ENCODE results near the gene ITGB8.

GRCh38 chr7:20401861-20402746, 71.4 kb downstream of the ITGB8 start:
- no peak for TF ChIP-seq CTCF (IDR thresholded peaks at IDR 0.05; ENCODE audit: low read depth, low read length, missing input control)
- TF ChIP-seq HNF4G (IDR thresholded peaks at IDR 0.05): no peak
- no peak for TF ChIP-seq TAF1 (conservative IDR thresholded peaks at IDR 0.05)
- no peak for TF ChIP-seq EGR1 (IDR thresholded peaks at IDR 0.05; ENCODE audit: low read depth in 2 of 2)
- no peak for TF ChIP-seq RAD21 (IDR thresholded peaks at IDR 0.05)
- TF ChIP-seq JUND (IDR thresholded peaks at IDR 0.05): no peak
- TF ChIP-seq MAX (IDR thresholded peaks at IDR 0.05): no peak
- TF ChIP-seq ZBTB33 (IDR thresholded peaks at IDR 0.05): no peak
- no peak for TF ChIP-seq ATF3 (IDR thresholded peaks at IDR 0.05)
- no peak for TF ChIP-seq REST (IDR thresholded peaks at IDR 0.05)
- no peak for TF ChIP-seq FOXA2 (IDR thresholded peaks at IDR 0.05)
- TF ChIP-seq GABPA (IDR thresholded peaks at IDR 0.05 in 1 of 2, conservative IDR thresholded peaks at IDR 0.05 in 1 of 2): no peak
